ENCODE measurements around the gene AURKA.

DNA sequence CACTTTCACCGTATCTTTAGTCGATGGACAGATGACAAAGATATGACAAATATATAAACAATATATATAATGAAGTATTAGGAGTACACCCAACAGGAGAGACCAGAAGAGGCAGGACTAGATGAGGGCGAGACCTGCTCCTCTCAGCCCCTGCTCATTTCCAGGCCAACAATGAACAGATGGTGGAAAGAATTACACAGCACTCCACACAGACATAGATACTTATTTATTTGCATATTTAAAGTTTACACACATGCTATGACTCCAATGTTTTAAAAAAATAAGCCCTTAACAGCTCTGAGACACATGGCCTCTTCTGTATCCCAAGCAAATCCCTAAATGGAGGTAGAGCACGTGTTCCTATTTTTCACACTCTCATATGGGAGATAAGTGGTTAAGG is 22.8 kb downstream of the AURKA start:
- TF ChIP-seq, protein P1, sequence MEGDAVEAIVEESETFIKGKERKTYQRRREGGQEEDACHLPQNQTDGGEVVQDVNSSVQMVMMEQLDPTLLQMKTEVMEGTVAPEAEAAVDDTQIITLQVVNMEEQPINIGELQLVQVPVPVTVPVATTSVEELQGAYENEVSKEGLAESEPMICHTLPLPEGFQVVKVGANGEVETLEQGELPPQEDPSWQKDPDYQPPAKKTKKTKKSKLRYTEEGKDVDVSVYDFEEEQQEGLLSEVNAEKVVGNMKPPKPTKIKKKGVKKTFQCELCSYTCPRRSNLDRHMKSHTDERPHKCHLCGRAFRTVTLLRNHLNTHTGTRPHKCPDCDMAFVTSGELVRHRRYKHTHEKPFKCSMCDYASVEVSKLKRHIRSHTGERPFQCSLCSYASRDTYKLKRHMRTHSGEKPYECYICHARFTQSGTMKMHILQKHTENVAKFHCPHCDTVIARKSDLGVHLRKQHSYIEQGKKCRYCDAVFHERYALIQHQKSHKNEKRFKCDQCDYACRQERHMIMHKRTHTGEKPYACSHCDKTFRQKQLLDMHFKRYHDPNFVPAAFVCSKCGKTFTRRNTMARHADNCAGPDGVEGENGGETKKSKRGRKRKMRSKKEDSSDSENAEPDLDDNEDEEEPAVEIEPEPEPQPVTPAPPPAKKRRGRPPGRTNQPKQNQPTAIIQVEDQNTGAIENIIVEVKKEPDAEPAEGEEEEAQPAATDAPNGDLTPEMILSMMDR (IDR thresholded peaks at IDR 0.05): no peak
- no peak for TF ChIP-seq POLR2A (IDR thresholded peaks at IDR 0.05)

All from adrenal gland (tissue), 5 donors.